Panc1 (cell line): ENCODE data around the gene DIAPH3.

Experiments
- TCF7L2 ChIP-seq: IDR thresholded peaks from 2 replicates; pipeline ENCODE4 v1.6.1; 2011; ENCODE audit warnings: mild to moderate bottlenecking, low read depth, low read length, inconsistent platforms
- TF ChIP-seq, protein P1 (sequence below): fragments of 450-650 bp; IDR thresholded peaks from 2 replicates; pipeline ENCODE4 v1.5.1; 2017; ENCODE audit warnings: mild to moderate bottlenecking

DNA sequence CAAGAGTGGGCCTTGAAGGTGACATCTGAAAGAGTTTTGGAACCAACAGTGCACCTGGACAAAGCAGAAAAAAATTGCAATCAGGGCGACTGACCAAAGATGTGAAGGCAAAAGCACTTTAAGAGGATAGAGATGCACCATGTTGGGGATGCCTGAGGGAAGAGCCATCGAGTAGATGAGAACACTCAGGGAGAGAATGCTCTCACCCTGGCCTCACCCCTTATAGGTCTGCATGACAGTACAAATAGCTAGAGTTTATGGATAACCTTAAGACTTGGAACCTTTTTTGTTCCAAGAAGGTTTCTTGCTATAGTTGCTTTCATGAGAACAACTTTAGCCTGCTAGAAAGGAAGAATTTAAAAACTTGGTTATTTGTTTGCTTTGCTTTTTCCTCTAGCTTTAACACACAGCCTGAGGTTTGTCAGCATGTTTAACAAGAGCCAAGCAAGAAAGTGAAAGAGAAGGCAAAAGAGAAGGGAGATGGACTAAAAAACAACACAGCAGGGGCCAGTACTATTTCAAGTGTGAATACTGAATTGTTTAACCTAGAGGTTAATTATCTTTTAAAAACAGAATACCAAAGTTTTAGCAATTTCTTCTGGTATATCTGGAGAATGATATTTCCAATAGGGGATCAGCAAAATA, 418.9 kb downstream of the DIAPH3 start:
- TF ChIP-seq, protein P1, sequence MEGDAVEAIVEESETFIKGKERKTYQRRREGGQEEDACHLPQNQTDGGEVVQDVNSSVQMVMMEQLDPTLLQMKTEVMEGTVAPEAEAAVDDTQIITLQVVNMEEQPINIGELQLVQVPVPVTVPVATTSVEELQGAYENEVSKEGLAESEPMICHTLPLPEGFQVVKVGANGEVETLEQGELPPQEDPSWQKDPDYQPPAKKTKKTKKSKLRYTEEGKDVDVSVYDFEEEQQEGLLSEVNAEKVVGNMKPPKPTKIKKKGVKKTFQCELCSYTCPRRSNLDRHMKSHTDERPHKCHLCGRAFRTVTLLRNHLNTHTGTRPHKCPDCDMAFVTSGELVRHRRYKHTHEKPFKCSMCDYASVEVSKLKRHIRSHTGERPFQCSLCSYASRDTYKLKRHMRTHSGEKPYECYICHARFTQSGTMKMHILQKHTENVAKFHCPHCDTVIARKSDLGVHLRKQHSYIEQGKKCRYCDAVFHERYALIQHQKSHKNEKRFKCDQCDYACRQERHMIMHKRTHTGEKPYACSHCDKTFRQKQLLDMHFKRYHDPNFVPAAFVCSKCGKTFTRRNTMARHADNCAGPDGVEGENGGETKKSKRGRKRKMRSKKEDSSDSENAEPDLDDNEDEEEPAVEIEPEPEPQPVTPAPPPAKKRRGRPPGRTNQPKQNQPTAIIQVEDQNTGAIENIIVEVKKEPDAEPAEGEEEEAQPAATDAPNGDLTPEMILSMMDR, result no peak
- no peak for TF ChIP-seq TCF7L2
